Adrenal gland (tissue), 5 donors: ENCODE results near the gene RUBCNL.

ENCODE experiments used
- CTCF ChIP-seq, 6 experiments: fragments of 450-650 bp in 4 of 6; fragments of 200-600 bp in 2 of 6; sonication (generic) in 1 of 6; IDR thresholded peaks; 1 replicate in 5 of 6; 2 replicates in 1 of 6; pipeline versions ENCODE4 v1.5.1 to v1.8.0; 2016 to 2021; ENCODE audit warnings: antibody characterized with exemption in 6 of 6, mild to moderate bottlenecking in 2 of 6, moderate library complexity in 1 of 6
- POLR2A ChIP-seq, 2 donors: fragments of 450-650 bp; IDR thresholded peaks; one replicate each; pipeline ENCODE4 v1.6.1; 2017; ENCODE audit warnings: antibody characterized with exemption in 2 of 2, mild to moderate bottlenecking in 2 of 2, moderate library complexity in 1 of 2
- donor health status: DM: no; HTN: no; CAD: no.

- TF ChIP-seq POLR2A (IDR thresholded peaks at IDR 0.05) (no peak), CTCF (IDR thresholded peaks at IDR 0.05) (no peak)
These were observed 91.4 kb downstream of the RUBCNL start for GRCh38 chr13:46295491-46296114.
